ENCODE data around the gene USP7. TPM values are rescaled to one million over a fixed set of nuclear protein-coding genes. Genes with fewer than 3 reads are reported as not detected.
"Not testable (repeated sequence)": the region's sequence is repeated elsewhere in the genome, so short reads cannot be mapped to it uniquely, and the experiment has no call there.

The USP7 gene
- total RNA-seq, 1 experiment from 2014 or later = 125 TPM

- no peak overlapping the region for H3K27ac ChIP-seq (ENCODE audit: low read length)
- no peaks in the 10 kb centered on the region for H3K9me3 ChIP-seq (ENCODE audit: control insufficient read depth, insufficient read depth, low read depth, low read length)
- peaks cover 31% of the 10 kb centered on the region for H3K36me3 ChIP-seq (ENCODE audit: control insufficient read depth, insufficient read depth, low read length)
- no TSS peak for BruUV-seq (replicated peaks)
- ChIA-PET POLR2A (no interaction called here), CTCF (interaction anchor here (0.8 kb wide), 1 partner anchor 17 kb away, joined by 3 read pairs; no protein-coding TSS in a partner anchor)
- TF ChIP-seq CTCF (IDR thresholded peaks at IDR 0.05) = no peak
- TF ChIP-seq TCF7L2 (IDR thresholded peaks at IDR 0.05; ENCODE audit: low read depth, low read length) = no peak
- no peak for TF ChIP-seq SIN3A (IDR thresholded peaks at IDR 0.05; ENCODE audit: borderline replicate concordance, insufficient read depth, low read depth, low read length)
- no peak for TF ChIP-seq REST (IDR thresholded peaks at IDR 0.05; ENCODE audit: insufficient read depth in 1 of 2, low read depth in 2 of 2, low read length in 1 of 2)
- no peak for TF ChIP-seq POLR2AphosphoS5 (IDR thresholded peaks at IDR 0.05; ENCODE audit: low read depth, low read length)
- ATAC-seq (no peak), DNase-seq (ENCODE audit: low read depth, low spot score) (no peak)
- H3K27me3 ChIP-seq (ENCODE audit: control insufficient read depth, insufficient read depth, low read length) = no peaks in the 10 kb centered on the region
- in situ Hi-C loops (cut with HindIII; ENCODE audit: low pct_unique_long_range_greater_than_20kb, low sequenced_read_pairs) = no loop called here
- H3K4me3 ChIP-seq (ENCODE audit: low read depth in 2 of 2, low read length in 2 of 2) = no peak overlapping the region
- H3K4me1 ChIP-seq (ENCODE audit: control insufficient read depth, insufficient read depth, low read length) = no peaks in the 10 kb centered on the region
- intact Hi-C loops (cut with micrococcal nuclease; ENCODE audit: unreplicated experiment) = no loop called here
Measured at GRCh38 chr16:8919934-8920462, 43.7 kb downstream of the USP7 start.

GRCh38 chr16:8919089-8919933 is 44.4 kb downstream of the USP7 start:
- Histone ChIP-seq H3K4me3 (ENCODE audit: low read depth in 2 of 2, low read length in 2 of 2) (no peak overlapping the region), H3K27me3 (ENCODE audit: control insufficient read depth, insufficient read depth, low read length) (no peaks in the 10 kb centered on the region), H3K36me3 (ENCODE audit: control insufficient read depth, insufficient read depth, low read length) (peaks cover 32% of the 10 kb centered on the region), H3K4me1 (ENCODE audit: control insufficient read depth, insufficient read depth, low read length) (no peaks in the 10 kb centered on the region), H3K9me3 (ENCODE audit: control insufficient read depth, insufficient read depth, low read depth, low read length) (no peaks in the 10 kb centered on the region), H3K27ac (ENCODE audit: low read length) (no peak overlapping the region)
- POLR2A ChIA-PET = no interaction called here
- CTCF ChIA-PET = interaction anchor here (0.8 kb wide), 1 partner anchor 18 kb away, joined by 3 read pairs; no protein-coding TSS in a partner anchor
- intact Hi-C loops (cut with micrococcal nuclease; ENCODE audit: unreplicated experiment) (no loop called here), in situ Hi-C loops (cut with HindIII; ENCODE audit: low pct_unique_long_range_greater_than_20kb, low sequenced_read_pairs) (no loop called here)
- BruUV-seq (replicated peaks) = no TSS peak
- ATAC-seq = no peak
- TF ChIP-seq POLR2AphosphoS5 (IDR thresholded peaks at IDR 0.05; ENCODE audit: low read depth, low read length) (no peak), TCF7L2 (IDR thresholded peaks at IDR 0.05; ENCODE audit: low read depth, low read length) (no peak), CTCF (IDR thresholded peaks at IDR 0.05) (no peak), REST (IDR thresholded peaks at IDR 0.05; ENCODE audit: insufficient read depth in 1 of 2, low read depth in 2 of 2, low read length in 1 of 2) (no peak), SIN3A (IDR thresholded peaks at IDR 0.05; ENCODE audit: borderline replicate concordance, insufficient read depth, low read depth, low read length) (no peak)
- DNase-seq (ENCODE audit: low read depth, low spot score) = no peak

GRCh38 chr16:8917336-8917735 is 46.4 kb downstream of the USP7 start:
- CTCF ChIA-PET; DNase-seq (ENCODE audit: low read depth, low spot score); ATAC-seq; H3K9me3 ChIP-seq (ENCODE audit: control insufficient read depth, insufficient read depth, low read depth, low read length); in situ Hi-C loops (cut with HindIII; ENCODE audit: low pct_unique_long_range_greater_than_20kb, low sequenced_read_pairs); H3K4me3 ChIP-seq (ENCODE audit: low read depth in 2 of 2, low read length in 2 of 2); intact Hi-C loops (cut with micrococcal nuclease; ENCODE audit: unreplicated experiment); POLR2A ChIA-PET; H3K4me1 ChIP-seq (ENCODE audit: control insufficient read depth, insufficient read depth, low read length); H3K27ac ChIP-seq (ENCODE audit: low read length); H3K27me3 ChIP-seq (ENCODE audit: control insufficient read depth, insufficient read depth, low read length); BruUV-seq (replicated peaks): not testable (repeated sequence)
- peaks cover 32% of the 10 kb centered on the region for H3K36me3 ChIP-seq (ENCODE audit: control insufficient read depth, insufficient read depth, low read length)

All from Panc1 (cell line).